ENCODE measurements around the gene RPL12.

RPL12 gene

DNA sequence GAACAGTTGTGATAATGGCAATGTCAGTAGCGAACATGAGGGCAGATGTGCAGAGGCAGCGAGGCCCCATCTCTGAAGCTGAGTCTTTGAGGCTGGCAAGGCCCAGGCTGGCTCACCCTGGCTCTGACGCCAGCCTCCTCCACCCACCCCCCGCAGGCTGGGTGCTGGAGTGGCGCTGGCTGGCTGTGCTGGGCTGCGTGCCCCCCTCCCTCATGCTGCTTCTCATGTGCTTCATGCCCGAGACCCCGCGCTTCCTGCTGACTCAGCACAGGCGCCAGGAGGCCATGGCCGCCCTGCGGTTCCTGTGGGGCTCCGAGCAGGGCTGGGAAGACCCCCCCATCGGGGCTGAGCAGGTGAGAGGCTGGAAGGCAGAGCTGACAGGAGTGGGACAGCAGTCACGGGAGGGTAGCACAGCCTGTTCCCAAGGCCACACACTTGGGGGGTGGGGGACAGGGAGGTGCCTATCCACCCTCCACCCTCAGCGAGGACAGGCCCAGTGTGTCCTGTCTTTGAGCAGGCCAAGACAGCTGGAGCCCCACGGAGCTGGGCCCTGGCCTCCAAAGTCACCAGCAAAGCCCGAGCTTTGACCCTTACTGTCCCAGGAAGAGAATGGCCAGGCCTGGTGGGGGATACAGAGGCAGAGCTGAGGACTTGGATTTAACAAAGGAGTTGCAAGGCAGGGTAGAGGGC, 48.7 kb downstream of the RPL12 start:
- no peak for DNase-seq

DNA sequence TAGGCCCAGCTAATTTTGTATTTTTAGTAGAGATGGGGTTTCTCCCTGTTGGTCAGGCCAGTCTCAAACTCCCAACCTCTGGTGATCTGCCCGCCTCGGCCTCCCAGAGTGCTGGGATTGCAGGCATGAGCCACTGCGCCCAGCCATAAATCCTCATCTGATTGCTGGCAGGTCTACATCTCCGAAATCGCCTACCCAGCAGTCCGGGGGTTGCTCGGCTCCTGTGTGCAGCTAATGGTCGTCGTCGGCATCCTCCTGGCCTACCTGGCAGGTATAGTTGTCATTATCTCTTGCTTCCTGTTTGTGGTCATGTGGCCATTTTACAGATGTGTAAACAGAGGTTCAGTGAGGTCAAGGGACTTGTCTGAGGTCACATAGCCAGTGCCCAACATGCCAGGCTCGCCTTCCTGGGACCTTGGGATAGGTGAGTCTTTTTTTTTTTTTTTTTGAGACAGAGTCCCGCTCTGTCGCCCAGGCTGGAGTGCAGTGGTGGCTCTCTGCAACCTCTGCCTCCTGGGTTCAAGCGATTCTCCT, 51.4 kb downstream of the RPL12 start:
- no peak for DNase-seq

DNA sequence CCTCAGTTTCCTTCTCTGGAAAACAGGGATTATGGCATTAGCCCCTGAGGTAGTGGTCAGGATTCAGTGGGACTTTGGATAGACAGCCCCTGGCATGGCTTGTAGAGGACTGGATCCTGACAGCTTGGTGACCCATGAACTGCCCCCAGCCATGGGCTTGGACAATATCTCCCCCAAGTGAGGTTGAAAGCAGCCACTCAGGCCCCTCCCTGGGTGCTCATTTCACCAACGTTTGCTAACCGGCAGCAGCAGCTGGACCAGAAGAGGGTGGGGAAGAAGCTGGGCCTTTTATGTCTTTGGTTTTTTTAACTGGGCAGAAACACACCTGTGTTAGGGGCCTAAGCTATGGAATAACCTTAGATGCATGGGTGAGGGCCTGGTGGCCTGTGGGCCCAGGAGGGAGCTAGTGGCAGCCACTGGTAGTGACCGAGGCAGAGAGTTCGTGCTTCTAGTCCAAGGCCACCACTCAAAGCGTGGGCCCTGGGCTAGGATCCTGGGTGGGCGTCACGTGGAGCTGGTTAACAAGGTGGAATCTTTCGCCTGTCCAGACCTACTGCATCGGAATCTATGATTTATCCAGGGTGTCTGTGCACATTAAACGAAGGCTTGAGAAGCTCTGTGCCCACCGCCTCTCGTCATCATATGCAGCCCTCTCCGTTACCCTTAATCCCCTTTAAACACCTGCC, 52.3 kb downstream of the RPL12 start:
- no peak for DNase-seq

DNA sequence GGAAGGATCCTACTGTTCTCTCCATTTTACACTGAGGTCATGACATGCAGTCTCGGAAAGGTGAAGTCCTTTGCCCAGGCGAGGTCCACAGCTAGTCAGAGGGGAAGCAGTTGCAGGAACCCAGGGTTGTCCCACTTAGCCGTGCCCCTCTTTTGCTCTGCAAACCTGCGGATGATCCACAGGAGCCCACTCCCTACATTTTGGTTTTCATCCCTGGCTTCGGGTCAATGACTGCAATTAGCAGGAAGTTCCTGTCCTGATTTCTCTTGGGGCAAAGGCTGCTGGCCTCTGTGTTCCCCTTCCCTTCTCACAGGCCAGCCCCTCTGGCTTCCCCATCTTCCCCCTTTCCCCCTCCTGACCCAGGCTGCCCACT, 52.9 kb downstream of the RPL12 start:
- no peak for DNase-seq
